ENCODE results near the gene ERGIC3. TPM values are rescaled to one million over a fixed set of nuclear protein-coding genes. Genes with fewer than 3 reads are reported as not detected.

Gene ERGIC3
- total and polyA plus RNA-seq, 2 donors (not counting 3 experiments of a cell fraction or from before 2014, with no cell fraction given) = 203 to 419 TPM

- ChIA-PET CTCF (no interaction called here), POLR2A (no interaction called here)
- Histone ChIP-seq H2AFZ (ENCODE audit: low read depth, low read length) (no peak overlapping the region), H4K20me1 (replicated peaks; ENCODE audit: control insufficient read depth, extremely low read depth, insufficient read depth, low read length) (no peaks in the 10 kb centered on the region), H3K79me2 (ENCODE audit: control insufficient read depth, insufficient read depth, low read length) (peaks cover 2% of the 10 kb centered on the region), H3K9me1 (replicated peaks; ENCODE audit: control insufficient read depth, extremely low read depth, insufficient read depth, low read length) (no peaks in the 10 kb centered on the region), H3K9me3 (replicated peaks; ENCODE audit: control insufficient read depth, insufficient read depth, low read length) (no peaks in the 10 kb centered on the region), H3K27me3 (ENCODE audit: control insufficient read depth in 2 of 2, insufficient read depth in 2 of 2, low read length in 2 of 2) (no peaks in the 10 kb centered on the region), H3K4me2 (ENCODE audit: insufficient read depth, low read length) (no peak overlapping the region), H3K27ac (ENCODE audit: insufficient read depth, low read depth, low read length) (no peak overlapping the region), H3K4me1 (ENCODE audit: control insufficient read depth, extremely low read depth, insufficient read depth, low read length) (no peaks in the 10 kb centered on the region), H3K9ac (replicated peaks; ENCODE audit: extremely low read depth, insufficient read depth, low read length) (no peak overlapping the region), H3K36me3 (ENCODE audit: control insufficient read depth in 2 of 2, extremely low read depth in 1 of 2, insufficient read depth in 2 of 2, low read length in 2 of 2) (peaks cover 12 to 23% of the 10 kb centered on the region in 2 experiments), H3K4me3 (replicated peaks in 1 of 3; ENCODE audit: insufficient read depth in 1 of 3, low read depth in 1 of 3, low read length in 3 of 3) (no peak overlapping the region)
- TF ChIP-seq FOS (IDR thresholded peaks at IDR 0.05; ENCODE audit: borderline replicate concordance, insufficient read depth, low read length) (no peak), CTCF (IDR thresholded peaks at IDR 0.05; ENCODE audit: extremely low read depth in 1 of 2, insufficient read depth in 1 of 2, low read depth in 1 of 2, low read length in 2 of 2) (no peak), EZH2 (IDR thresholded peaks at IDR 0.05; ENCODE audit: borderline replicate concordance, low read depth, low read length, severe bottlenecking) (no peak), MYC (IDR thresholded peaks at IDR 0.05; ENCODE audit: low read depth, low read length) (no peak), POLR2A (IDR thresholded peaks at IDR 0.05; ENCODE audit: low read depth, low read length) (no peak), MAX (IDR thresholded peaks at IDR 0.05; ENCODE audit: insufficient read depth, insufficient read length) (no peak)
- BruUV-seq (replicated peaks) = no TSS peak
- DNase-seq (ENCODE audit: low read depth, low spot score) (no peak), FAIRE-seq (no peak)
- intact Hi-C loops (cut with micrococcal nuclease) (no loop called here), dilution Hi-C loops (cut with MboI; ENCODE audit: extremely low pct_ligation_motif_present, low sequenced_read_pairs) (no loop called here)
These were observed 5.5 kb downstream of the ERGIC3 start for GRCh38 chr20:35547329-35547728.

GRCh38 chr20:35551503-35551902, 9.6 kb downstream of the ERGIC3 start:
- H3K9ac ChIP-seq (replicated peaks; ENCODE audit: extremely low read depth, insufficient read depth, low read length) = no peak overlapping the region
- no peak overlapping the region for H2AFZ ChIP-seq (ENCODE audit: low read depth, low read length)
- intact Hi-C loops (cut with micrococcal nuclease) (no loop called here), dilution Hi-C loops (cut with MboI; ENCODE audit: extremely low pct_ligation_motif_present, low sequenced_read_pairs) (no loop called here)
- H3K9me3 ChIP-seq (replicated peaks; ENCODE audit: control insufficient read depth, insufficient read depth, low read length) = no peaks in the 10 kb centered on the region
- TF ChIP-seq EZH2 (IDR thresholded peaks at IDR 0.05; ENCODE audit: borderline replicate concordance, low read depth, low read length, severe bottlenecking) (no peak), POLR2A (IDR thresholded peaks at IDR 0.05; ENCODE audit: low read depth, low read length) (no peak), FOS (IDR thresholded peaks at IDR 0.05; ENCODE audit: borderline replicate concordance, insufficient read depth, low read length) (no peak), JUN (IDR thresholded peaks at IDR 0.05; ENCODE audit: borderline replicate concordance, insufficient read depth, insufficient read length, low read depth) (no peak), GATA2 (IDR thresholded peaks at IDR 0.05; ENCODE audit: insufficient read depth, insufficient read length, low read depth, low read length) (no peak), MYC (IDR thresholded peaks at IDR 0.05; ENCODE audit: low read depth, low read length) (no peak), POLR2AphosphoS5 (IDR thresholded peaks at IDR 0.05; ENCODE audit: insufficient read depth, low read depth, low read length) (no peak)
- no peaks in the 10 kb centered on the region for H3K79me2 ChIP-seq (ENCODE audit: control insufficient read depth, insufficient read depth, low read length)
- no peak overlapping the region for H3K4me2 ChIP-seq (ENCODE audit: insufficient read depth, low read length)
- FAIRE-seq (no peak), DNase-seq (ENCODE audit: low read depth, low spot score) (no peak)
- no peaks in the 10 kb centered on the region for H4K20me1 ChIP-seq (replicated peaks; ENCODE audit: control insufficient read depth, extremely low read depth, insufficient read depth, low read length)
- H3K27me3 ChIP-seq (ENCODE audit: control insufficient read depth in 2 of 2, insufficient read depth in 2 of 2, low read length in 2 of 2) = no peaks in the 10 kb centered on the region
- H3K4me3 ChIP-seq (replicated peaks in 1 of 3; ENCODE audit: insufficient read depth in 1 of 3, low read depth in 1 of 3, low read length in 3 of 3) = no peak overlapping the region
- ChIA-PET CTCF (no interaction called here), POLR2A (no interaction called here)
- H3K36me3 ChIP-seq (ENCODE audit: control insufficient read depth in 2 of 2, extremely low read depth in 1 of 2, insufficient read depth in 2 of 2, low read length in 2 of 2) = peaks cover 12 to 42% of the 10 kb centered on the region in 2 experiments
- H3K9me1 ChIP-seq (replicated peaks; ENCODE audit: control insufficient read depth, extremely low read depth, insufficient read depth, low read length) = no peaks in the 10 kb centered on the region
- BruUV-seq (replicated peaks) = no TSS peak
- H3K27ac ChIP-seq (ENCODE audit: insufficient read depth, low read depth, low read length) = no peak overlapping the region
- H3K4me1 ChIP-seq (ENCODE audit: control insufficient read depth, extremely low read depth, insufficient read depth, low read length) = no peaks in the 10 kb centered on the region
